Measurements from ENCODE around the gene RNF183.

DNA sequence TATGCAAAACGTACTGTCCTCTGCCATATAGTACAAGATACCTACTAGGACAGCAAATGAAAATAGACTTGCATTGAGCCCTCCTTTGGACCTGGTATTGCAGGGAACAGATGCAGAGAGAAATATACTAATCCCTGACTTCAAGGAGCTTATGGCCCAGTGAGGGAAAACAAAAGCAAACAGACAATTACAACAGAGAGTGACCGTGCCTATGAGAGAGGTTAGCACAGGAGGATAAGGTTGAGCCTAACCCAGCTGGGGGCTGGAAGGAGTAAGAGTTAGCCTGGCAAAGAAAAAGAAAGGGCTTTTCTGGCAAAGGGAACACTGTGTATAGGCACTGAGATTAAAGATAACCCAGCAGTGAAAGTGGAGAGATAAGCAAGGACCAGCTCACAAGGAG, 33.3 kb downstream of the RNF183 start:
- TF ChIP-seq, protein P1, sequence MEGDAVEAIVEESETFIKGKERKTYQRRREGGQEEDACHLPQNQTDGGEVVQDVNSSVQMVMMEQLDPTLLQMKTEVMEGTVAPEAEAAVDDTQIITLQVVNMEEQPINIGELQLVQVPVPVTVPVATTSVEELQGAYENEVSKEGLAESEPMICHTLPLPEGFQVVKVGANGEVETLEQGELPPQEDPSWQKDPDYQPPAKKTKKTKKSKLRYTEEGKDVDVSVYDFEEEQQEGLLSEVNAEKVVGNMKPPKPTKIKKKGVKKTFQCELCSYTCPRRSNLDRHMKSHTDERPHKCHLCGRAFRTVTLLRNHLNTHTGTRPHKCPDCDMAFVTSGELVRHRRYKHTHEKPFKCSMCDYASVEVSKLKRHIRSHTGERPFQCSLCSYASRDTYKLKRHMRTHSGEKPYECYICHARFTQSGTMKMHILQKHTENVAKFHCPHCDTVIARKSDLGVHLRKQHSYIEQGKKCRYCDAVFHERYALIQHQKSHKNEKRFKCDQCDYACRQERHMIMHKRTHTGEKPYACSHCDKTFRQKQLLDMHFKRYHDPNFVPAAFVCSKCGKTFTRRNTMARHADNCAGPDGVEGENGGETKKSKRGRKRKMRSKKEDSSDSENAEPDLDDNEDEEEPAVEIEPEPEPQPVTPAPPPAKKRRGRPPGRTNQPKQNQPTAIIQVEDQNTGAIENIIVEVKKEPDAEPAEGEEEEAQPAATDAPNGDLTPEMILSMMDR (IDR thresholded peaks at IDR 0.05) = no peak
- TF ChIP-seq POLR2A (IDR thresholded peaks at IDR 0.05) (no peak), EP300 (IDR thresholded peaks at IDR 0.05) (no peak)

All from stomach (tissue), 4 donors.